ENCODE measurements around the gene JARID2. TPM values are rescaled to one million over a fixed set of nuclear protein-coding genes. Genes with fewer than 3 reads are reported as not detected.
A peak's percentile ranks its signal among the peaks of the same experiment; 100 is the strongest.

The JARID2 gene
- total and polyA plus RNA-seq, 9 of the 15 experiments (the other 6 are each of a cell fraction or from before 2014, with no cell fraction given): 5.0 to 29.0 (median 15.6) TPM

- TF ChIP-seq, protein P1, sequence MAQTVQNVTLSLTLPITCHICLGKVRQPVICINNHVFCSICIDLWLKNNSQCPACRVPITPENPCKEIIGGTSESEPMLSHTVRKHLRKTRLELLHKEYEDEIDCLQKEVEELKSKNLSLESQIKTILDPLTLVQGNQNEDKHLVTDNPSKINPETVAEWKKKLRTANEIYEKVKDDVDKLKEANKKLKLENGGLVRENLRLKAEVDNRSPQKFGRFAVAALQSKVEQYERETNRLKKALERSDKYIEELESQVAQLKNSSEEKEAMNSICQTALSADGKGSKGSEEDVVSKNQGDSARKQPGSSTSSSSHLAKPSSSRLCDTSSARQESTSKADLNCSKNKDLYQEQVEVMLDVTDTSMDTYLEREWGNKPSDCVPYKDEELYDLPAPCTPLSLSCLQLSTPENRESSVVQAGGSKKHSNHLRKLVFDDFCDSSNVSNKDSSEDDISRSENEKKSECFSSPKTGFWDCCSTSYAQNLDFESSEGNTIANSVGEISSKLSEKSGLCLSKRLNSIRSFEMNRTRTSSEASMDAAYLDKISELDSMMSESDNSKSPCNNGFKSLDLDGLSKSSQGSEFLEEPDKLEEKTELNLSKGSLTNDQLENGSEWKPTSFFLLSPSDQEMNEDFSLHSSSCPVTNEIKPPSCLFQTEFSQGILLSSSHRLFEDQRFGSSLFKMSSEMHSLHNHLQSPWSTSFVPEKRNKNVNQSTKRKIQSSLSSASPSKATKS (CRISPR knock-in tag; IDR thresholded peaks at IDR 0.05): no peak
- TF ChIP-seq, protein P2, sequence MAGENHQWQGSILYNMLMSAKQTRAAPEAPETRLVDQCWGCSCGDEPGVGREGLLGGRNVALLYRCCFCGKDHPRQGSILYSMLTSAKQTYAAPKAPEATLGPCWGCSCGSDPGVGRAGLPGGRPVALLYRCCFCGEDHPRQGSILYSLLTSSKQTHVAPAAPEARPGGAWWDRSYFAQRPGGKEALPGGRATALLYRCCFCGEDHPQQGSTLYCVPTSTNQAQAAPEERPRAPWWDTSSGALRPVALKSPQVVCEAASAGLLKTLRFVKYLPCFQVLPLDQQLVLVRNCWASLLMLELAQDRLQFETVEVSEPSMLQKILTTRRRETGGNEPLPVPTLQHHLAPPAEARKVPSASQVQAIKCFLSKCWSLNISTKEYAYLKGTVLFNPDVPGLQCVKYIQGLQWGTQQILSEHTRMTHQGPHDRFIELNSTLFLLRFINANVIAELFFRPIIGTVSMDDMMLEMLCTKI (IDR thresholded peaks at IDR 0.05; ENCODE audit: partially characterized antibody): no peak
- no peak for TF ChIP-seq ZNF133 (CRISPR knock-in tag; IDR thresholded peaks at IDR 0.05)
- no peak for TF ChIP-seq NFIX (CRISPR knock-in tag; IDR thresholded peaks at IDR 0.05; ENCODE audit: low read depth)
- TF ChIP-seq ZSCAN32 (CRISPR knock-in tag; IDR thresholded peaks at IDR 0.05): 0 out of 2 replicates have a peak, but pooled peaks have one; percentile 40
- TF ChIP-seq ATF3 (IDR thresholded peaks at IDR 0.05): peak; percentile 99
- TF ChIP-seq ATF3 (CRISPR knock-in tag; conservative IDR thresholded peaks at IDR 0.05): peak; percentile 82
- TF ChIP-seq FOXA1 (IDR thresholded peaks at IDR 0.05; ENCODE audit: borderline replicate concordance): no peak
- 0 out of 2 replicates have a peak, but pooled peaks have one; percentile 22 for TF ChIP-seq RB1 (IDR thresholded peaks at IDR 0.05; ENCODE audit: low read depth)
- TF ChIP-seq SRSF7 (optimal IDR thresholded peaks at IDR 0.05; ENCODE audit: low read depth, low read length): no peak
- peak; percentile 65; the same call in 1 of the 2 replicates for TF ChIP-seq THRB (CRISPR knock-in tag; conservative IDR thresholded peaks at IDR 0.05)
- TF ChIP-seq ID3 (CRISPR knock-in tag; IDR thresholded peaks at IDR 0.05): no peak
- TF ChIP-seq ID3 (tag; IDR thresholded peaks at IDR 0.05): no peak
- no peak for TF ChIP-seq HNRNPUL1 (IDR thresholded peaks at IDR 0.05; ENCODE audit: low read length)
- TF ChIP-seq SMAD1 (IDR thresholded peaks at IDR 0.05; ENCODE audit: low read depth, low read length, partially characterized antibody): peak; percentile 78
- TF ChIP-seq ZEB2 (IDR thresholded peaks at IDR 0.05): peak; percentile 84; the same call in 1 of the 2 replicates
- no peak for TF ChIP-seq POLR2AphosphoS2 (IDR thresholded peaks at IDR 0.05; ENCODE audit: low read length)
- TF ChIP-seq, protein P3, sequence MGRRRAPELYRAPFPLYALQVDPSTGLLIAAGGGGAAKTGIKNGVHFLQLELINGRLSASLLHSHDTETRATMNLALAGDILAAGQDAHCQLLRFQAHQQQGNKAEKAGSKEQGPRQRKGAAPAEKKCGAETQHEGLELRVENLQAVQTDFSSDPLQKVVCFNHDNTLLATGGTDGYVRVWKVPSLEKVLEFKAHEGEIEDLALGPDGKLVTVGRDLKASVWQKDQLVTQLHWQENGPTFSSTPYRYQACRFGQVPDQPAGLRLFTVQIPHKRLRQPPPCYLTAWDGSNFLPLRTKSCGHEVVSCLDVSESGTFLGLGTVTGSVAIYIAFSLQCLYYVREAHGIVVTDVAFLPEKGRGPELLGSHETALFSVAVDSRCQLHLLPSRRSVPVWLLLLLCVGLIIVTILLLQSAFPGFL (CRISPR knock-in tag; IDR thresholded peaks at IDR 0.05): no peak
- TF ChIP-seq NR2C2 (CRISPR knock-in tag; IDR thresholded peaks at IDR 0.05): no peak
- peak; percentile 70 for TF ChIP-seq NR2C2 (tag; IDR thresholded peaks at IDR 0.05)
- TF ChIP-seq FIP1L1 (IDR thresholded peaks at IDR 0.05; ENCODE audit: low read depth, low read length, poor library complexity, severe bottlenecking): no peak
Observed at GRCh38 chr6:15299430-15300131, 53.7 kb downstream of the JARID2 start (continued).

All from K562 (cell line).